Astrocyte (in vitro differentiated cells and primary cell): Measurements from ENCODE around the gene LRRC27. TPM values are rescaled to one million over a fixed set of nuclear protein-coding genes. Genes with fewer than 3 reads are reported as not detected.

Experiments used
- DNase-seq: peaks from one replicate; pipeline ENCODE4 v3.0.0-alpha.2; 2010; ENCODE audit warnings: low read depth
- FAIRE-seq: peaks from 2 replicates; lab custom pipeline; 2011; peaks lifted over from hg19 to GRCh38; lab: Jason Lieb, UNC
- H2AFZ ChIP-seq: 2 replicates; pipeline ENCODE4 v1.6.0; 2012; ENCODE audit warnings: low read depth, low read length, inconsistent platforms
- H3K27ac ChIP-seq: 2 replicates; pipeline ENCODE4 v1.5.1; 2011; ENCODE audit warnings: low read depth, low read length, inconsistent platforms
- H3K27me3 ChIP-seq: 2 replicates; pipeline ENCODE4 v1.6.0; 2011; ENCODE audit warnings: low read length, inconsistent platforms; ENCODE audit not compliant: insufficient read depth
- H3K36me3 ChIP-seq: 2 replicates; pipeline ENCODE4 v1.5.1; 2011; ENCODE audit warnings: low read length, inconsistent platforms; ENCODE audit not compliant: insufficient read depth
- H3K4me1 ChIP-seq: 2 replicates; pipeline ENCODE4 v1.5.1; 2011; ENCODE audit warnings: low read length, inconsistent platforms; ENCODE audit not compliant: insufficient read depth
- H3K4me2 ChIP-seq: 2 replicates; pipeline ENCODE4 v1.6.0; 2012; ENCODE audit warnings: low read length, inconsistent platforms
- H3K4me3 ChIP-seq: 2 replicates; pipeline ENCODE4 v1.5.1; 2011; ENCODE audit warnings: low read depth, mild to moderate bottlenecking, low read length, inconsistent platforms; ENCODE audit not compliant: insufficient read depth
- H3K79me2 ChIP-seq: 2 replicates; pipeline ENCODE4 v1.6.0; 2012; ENCODE audit warnings: mild to moderate bottlenecking, low read length, inconsistent platforms; ENCODE audit not compliant: insufficient read depth
- H3K9ac ChIP-seq: 2 replicates; pipeline ENCODE4 v1.6.0; 2012; ENCODE audit warnings: mild to moderate bottlenecking, low read length, inconsistent platforms
- H3K9me3 ChIP-seq: 2 replicates; pipeline ENCODE4 v1.5.1; 2012; ENCODE audit warnings: low read depth, mild to moderate bottlenecking, low read length, inconsistent platforms; ENCODE audit not compliant: insufficient read depth
- H4K20me1 ChIP-seq: 2 replicates; pipeline ENCODE4 v1.6.0; 2012; ENCODE audit warnings: low read length, inconsistent platforms; ENCODE audit not compliant: insufficient read depth
- H3K27ac Mint-ChIP-seq: one replicate; pipeline ENCODE4 v1.8.0; 2021; ENCODE audit warnings: mild to moderate bottlenecking, mixed read lengths; ENCODE audit not compliant: unreplicated experiment
- H3K27me3 Mint-ChIP-seq: one replicate; pipeline ENCODE4 v1.8.0; 2021; ENCODE audit warnings: low read depth, mixed read lengths; ENCODE audit not compliant: unreplicated experiment
- H3K36me3 Mint-ChIP-seq: one replicate; pipeline ENCODE4 v1.8.0; 2021; ENCODE audit warnings: low read depth, mixed read lengths; ENCODE audit not compliant: unreplicated experiment
- H3K4me1 Mint-ChIP-seq: one replicate; pipeline ENCODE4 v1.8.0; 2021; ENCODE audit warnings: low read depth, mixed read lengths; ENCODE audit not compliant: unreplicated experiment
- H3K4me3 Mint-ChIP-seq: one replicate; pipeline ENCODE4 v1.8.0; 2021; ENCODE audit warnings: mild to moderate bottlenecking, moderate library complexity, mixed read lengths; ENCODE audit not compliant: unreplicated experiment
- H3K9me3 Mint-ChIP-seq: one replicate; pipeline ENCODE4 v1.8.0; 2021; ENCODE audit warnings: mild to moderate bottlenecking, mixed read lengths; ENCODE audit not compliant: unreplicated experiment
- CTCF ChIP-seq: IDR thresholded peaks from 2 replicates; pipeline ENCODE4 v1.5.1; 2011; ENCODE audit warnings: low read depth, mild to moderate bottlenecking, inconsistent platforms, low read length, moderate library complexity; ENCODE audit not compliant: insufficient read depth
- EZH2 ChIP-seq: IDR thresholded peaks from 2 replicates; pipeline ENCODE4 v1.6.1; 2012; ENCODE audit warnings: mild to moderate bottlenecking, low read length, inconsistent platforms; ENCODE audit not compliant: insufficient read depth
- total RNA-seq: library from RNA; stranded (reverse); gene quantifications from 2 replicates; pipeline ENCODE4 v1.2.1, GENCODE V29; 2021

The LRRC27 gene
- total RNA-seq, 1 donor from 2014 or later: 8.0 TPM

GRCh38 chr10:132357286-132358058, 25.5 kb downstream of the LRRC27 start:
- H3K4me2 ChIP-seq: no peak overlapping the region
- TF ChIP-seq EZH2 (no peak), CTCF (no peak)
- no peak for DNase-seq
- H3K79me2 ChIP-seq: no peaks in the 10 kb centered on the region
- no peak overlapping the region for H2AFZ ChIP-seq
- H3K9me3 Mint-ChIP-seq: no peaks in the 10 kb centered on the region
- H3K27ac ChIP-seq: no peak overlapping the region
- no peak overlapping the region for H3K4me3 ChIP-seq
- FAIRE-seq: no peak
- no peaks in the 10 kb centered on the region for H3K4me1 Mint-ChIP-seq
- no peaks in the 10 kb centered on the region for H3K36me3 ChIP-seq
- H3K9ac ChIP-seq: no peak overlapping the region
- H3K4me3 Mint-ChIP-seq: no peak overlapping the region
- no peak overlapping the region for H3K27ac Mint-ChIP-seq
- peaks cover 11% of the 10 kb centered on the region for H4K20me1 ChIP-seq
- H3K27me3 Mint-ChIP-seq: peaks cover 3% of the 10 kb centered on the region
- H3K4me1 ChIP-seq: no peaks in the 10 kb centered on the region
- H3K36me3 Mint-ChIP-seq: peaks cover 13% of the 10 kb centered on the region
- no peaks in the 10 kb centered on the region for H3K27me3 ChIP-seq
- H3K9me3 ChIP-seq: no peaks in the 10 kb centered on the region

GRCh38 chr10:132359305-132360040, 27.5 kb downstream of the LRRC27 start:
- Histone ChIP-seq H3K27me3 (no peaks in the 10 kb centered on the region), H3K4me1 (no peaks in the 10 kb centered on the region), H3K36me3 (no peaks in the 10 kb centered on the region), H3K27ac (no peak overlapping the region), H3K9me3 (no peaks in the 10 kb centered on the region), H3K9ac (no peak overlapping the region), H3K4me3 (no peak overlapping the region), H4K20me1 (no peaks in the 10 kb centered on the region), H3K4me2 (no peak overlapping the region), H3K79me2 (no peaks in the 10 kb centered on the region), H2AFZ (no peak overlapping the region)
- Mint-ChIP-seq H3K9me3 (no peaks in the 10 kb centered on the region), H3K4me3 (no peak overlapping the region), H3K27ac (no peak overlapping the region), H3K36me3 (peaks cover 13% of the 10 kb centered on the region), H3K4me1 (no peaks in the 10 kb centered on the region), H3K27me3 (peaks cover 3% of the 10 kb centered on the region)
- DNase-seq (no peak), FAIRE-seq (no peak)
- TF ChIP-seq EZH2: no peak
- TF ChIP-seq CTCF: no peak
